MM.1S (cell line): Measurements from ENCODE around the gene SRRM2.

Source experiments
- DNase-seq: peaks from one replicate; pipeline ENCODE4 v3.0.0-alpha.2; 2015
- H2AFZ ChIP-seq: fragments of 300-600 bp; sonication (generic); 2 replicates; pipeline ENCODE4 v1.6.0; 2016; ENCODE audit warnings: antibody characterized with exemption, low read length
- H3F3A ChIP-seq: fragments of 300-600 bp; sonication (generic); 2 replicates; pipeline ENCODE4 v1.6.1; 2016; ENCODE audit warnings: mild to moderate bottlenecking, antibody characterized with exemption, low read length, moderate library complexity, mixed read lengths; ENCODE audit not compliant: insufficient read depth
- H3K27ac ChIP-seq: fragments of 300-600 bp; sonication (generic); 2 replicates; pipeline ENCODE4 v1.5.1; 2016; ENCODE audit warnings: mild to moderate bottlenecking, low read length
- H3K27me3 ChIP-seq: fragments of 300-600 bp; sonication (generic); replicated peaks from 2 replicates; pipeline ENCODE4 v1.6.0; 2016; ENCODE audit warnings: low read length; ENCODE audit not compliant: insufficient read depth
- H3K36me3 ChIP-seq: fragments of 300-600 bp; sonication (generic); replicated peaks from 2 replicates; pipeline ENCODE4 v1.6.1; 2016; ENCODE audit warnings: mild to moderate bottlenecking, low read length, mixed read lengths; ENCODE audit not compliant: insufficient read depth
- H3K4me1 ChIP-seq: fragments of 300-600 bp; sonication (generic); 2 replicates; pipeline ENCODE4 v1.6.1; 2016; ENCODE audit warnings: low read length, mixed read lengths
- H3K4me2 ChIP-seq: fragments of 300-600 bp; sonication (generic); 2 replicates; pipeline ENCODE4 v1.6.0; 2016; ENCODE audit warnings: low read depth, low read length
- H3K4me3 ChIP-seq: fragments of 300-600 bp; sonication (generic); 2 replicates; pipeline ENCODE4 v1.5.1; 2016; ENCODE audit warnings: low read length, mixed read lengths
- H3K79me2 ChIP-seq: fragments of 300-600 bp; sonication (generic); 2 replicates; pipeline ENCODE4 v1.6.1; 2016; ENCODE audit warnings: mixed run types, low read length, mixed read lengths
- H3K9ac ChIP-seq: fragments of 300-600 bp; sonication (generic); 2 replicates; pipeline ENCODE4 v1.6.1; 2016; ENCODE audit warnings: low read length, mixed read lengths
- H3K9me2 ChIP-seq: fragments of 300-600 bp; sonication (generic); replicated peaks from 2 replicates; pipeline ENCODE4 v1.6.1; 2016; ENCODE audit warnings: mild to moderate bottlenecking, low read length, mixed read lengths; ENCODE audit not compliant: insufficient read depth
- H3K9me3 ChIP-seq: fragments of 300-600 bp; sonication (generic); replicated peaks from 2 replicates; pipeline ENCODE4 v1.6.1; 2016; ENCODE audit warnings: mild to moderate bottlenecking, low read length, mixed read lengths; ENCODE audit not compliant: insufficient read depth
- H4K20me1 ChIP-seq: fragments of 300-600 bp; sonication (generic); 2 replicates; pipeline ENCODE4 v1.6.1; 2016; ENCODE audit warnings: mild to moderate bottlenecking, low read length, moderate library complexity, mixed read lengths; ENCODE audit not compliant: insufficient read depth
- EZH2 ChIP-seq: fragments of 300-600 bp; sonication (generic); optimal IDR thresholded peaks from 2 replicates; pipeline ENCODE3; 2017; ENCODE audit warnings: low read depth, mild to moderate bottlenecking, antibody characterized with exemption, low read length, mixed read lengths
- EZH2phosphoT487 ChIP-seq: fragments of 300-600 bp; sonication (generic); IDR thresholded peaks from 2 replicates; pipeline ENCODE4 v1.6.1; 2018; ENCODE audit warnings: antibody characterized with exemption, low read length
- TF ChIP-seq, protein P1 (sequence below): fragments of 300-600 bp; sonication (generic); IDR thresholded peaks from 2 replicates; pipeline ENCODE4 v1.5.1; 2016; ENCODE audit warnings: antibody characterized with exemption, low read length, mixed read lengths

Gene SRRM2

GRCh38 chr16:2749476-2749875, 3.0 kb upstream of the SRRM2 start:
- peaks cover 27% of the 10 kb centered on the region for H3K79me2 ChIP-seq
- no peak for TF ChIP-seq EZH2phosphoT487
- no peak for TF ChIP-seq EZH2
- TF ChIP-seq, protein P1, sequence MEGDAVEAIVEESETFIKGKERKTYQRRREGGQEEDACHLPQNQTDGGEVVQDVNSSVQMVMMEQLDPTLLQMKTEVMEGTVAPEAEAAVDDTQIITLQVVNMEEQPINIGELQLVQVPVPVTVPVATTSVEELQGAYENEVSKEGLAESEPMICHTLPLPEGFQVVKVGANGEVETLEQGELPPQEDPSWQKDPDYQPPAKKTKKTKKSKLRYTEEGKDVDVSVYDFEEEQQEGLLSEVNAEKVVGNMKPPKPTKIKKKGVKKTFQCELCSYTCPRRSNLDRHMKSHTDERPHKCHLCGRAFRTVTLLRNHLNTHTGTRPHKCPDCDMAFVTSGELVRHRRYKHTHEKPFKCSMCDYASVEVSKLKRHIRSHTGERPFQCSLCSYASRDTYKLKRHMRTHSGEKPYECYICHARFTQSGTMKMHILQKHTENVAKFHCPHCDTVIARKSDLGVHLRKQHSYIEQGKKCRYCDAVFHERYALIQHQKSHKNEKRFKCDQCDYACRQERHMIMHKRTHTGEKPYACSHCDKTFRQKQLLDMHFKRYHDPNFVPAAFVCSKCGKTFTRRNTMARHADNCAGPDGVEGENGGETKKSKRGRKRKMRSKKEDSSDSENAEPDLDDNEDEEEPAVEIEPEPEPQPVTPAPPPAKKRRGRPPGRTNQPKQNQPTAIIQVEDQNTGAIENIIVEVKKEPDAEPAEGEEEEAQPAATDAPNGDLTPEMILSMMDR: no peak
- H3K36me3 ChIP-seq: no peaks in the 10 kb centered on the region
- no peak overlapping the region for H3K4me3 ChIP-seq
- 0 out of 2 replicates have a peak, but pooled peaks cover 11% of the 10 kb centered on the region for H3K27me3 ChIP-seq
- no peak for DNase-seq
- H3K4me2 ChIP-seq: no peak overlapping the region
- H3K27ac ChIP-seq: no peak overlapping the region
- no peak overlapping the region for H3K9ac ChIP-seq
- no peak overlapping the region for H2AFZ ChIP-seq
- peaks cover 11% of the 10 kb centered on the region for H4K20me1 ChIP-seq
- peaks cover 14% of the 10 kb centered on the region for H3K4me1 ChIP-seq
- H3K9me3 ChIP-seq: no peaks in the 10 kb centered on the region
- no peaks in the 10 kb centered on the region; the same call in 1 of the 2 replicates for H3F3A ChIP-seq
- no peaks in the 10 kb centered on the region for H3K9me2 ChIP-seq

DNA sequence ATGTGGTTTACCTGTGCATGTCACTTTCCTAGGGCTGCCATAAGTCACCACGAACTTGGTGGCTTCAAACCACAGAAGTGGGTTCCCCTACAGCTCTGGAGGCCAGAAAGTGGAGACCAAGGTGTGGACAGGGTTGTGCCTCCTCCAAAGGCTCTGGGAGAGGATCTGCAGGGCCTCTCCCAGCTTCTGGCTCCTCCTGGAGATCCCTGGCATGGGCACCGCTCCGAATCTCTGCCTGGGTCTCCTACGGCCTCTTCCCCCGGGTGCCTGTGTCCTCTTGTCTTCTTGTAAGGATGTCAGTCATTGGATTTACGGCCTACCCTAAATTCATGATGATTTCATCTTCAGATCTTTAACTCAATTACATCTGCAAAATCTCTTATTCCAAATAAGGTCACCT, 2.5 kb upstream of the SRRM2 start:
- H3K9me3 ChIP-seq: no peaks in the 10 kb centered on the region
- H3K27ac ChIP-seq: no peak overlapping the region
- peaks cover 32% of the 10 kb centered on the region for H3K79me2 ChIP-seq
- no peak overlapping the region for H3K9ac ChIP-seq
- DNase-seq: no peak
- no peaks in the 10 kb centered on the region for H3K9me2 ChIP-seq
- no peaks in the 10 kb centered on the region for H3K36me3 ChIP-seq
- H4K20me1 ChIP-seq: peaks cover 16% of the 10 kb centered on the region
- peaks cover 19% of the 10 kb centered on the region for H3K4me1 ChIP-seq
- H3F3A ChIP-seq: no peaks in the 10 kb centered on the region; the same call in 1 of the 2 replicates
- TF ChIP-seq EZH2phosphoT487: no peak
- TF ChIP-seq EZH2: no peak
- TF ChIP-seq, protein P1: no peak
- no peak overlapping the region for H2AFZ ChIP-seq
- H3K4me3 ChIP-seq: no peak overlapping the region
- H3K27me3 ChIP-seq: 0 out of 2 replicates have a peak, but pooled peaks cover 6% of the 10 kb centered on the region
- no peak overlapping the region for H3K4me2 ChIP-seq

DNA sequence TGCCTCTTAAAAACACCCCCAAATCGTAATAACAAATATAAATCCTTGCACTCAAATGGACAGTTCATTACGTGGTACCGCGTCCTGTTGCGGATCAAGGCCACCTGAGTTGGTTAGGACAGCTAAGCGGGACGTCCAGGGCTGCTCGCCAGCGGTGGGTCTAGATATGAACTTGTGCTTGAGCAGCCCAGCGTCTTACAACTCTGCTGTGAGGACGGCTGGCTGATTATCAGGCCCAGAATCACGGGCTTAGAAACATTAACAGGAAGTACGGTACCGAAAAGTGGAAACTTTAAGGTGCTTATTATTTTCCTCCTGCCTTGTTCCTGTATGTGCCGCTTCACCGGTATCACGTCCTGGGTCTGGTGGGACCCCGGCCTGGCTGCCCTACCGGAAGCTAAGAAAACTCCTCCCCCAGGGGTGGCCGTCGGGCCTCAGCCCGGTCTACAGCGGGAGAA, 832 bp upstream of the SRRM2 start:
- Histone ChIP-seq H3K9me2 (no peaks in the 10 kb centered on the region), H3K27me3 (no peaks in the 10 kb centered on the region), H4K20me1 (peaks cover 33% of the 10 kb centered on the region), H2AFZ (peak overlapping the region; percentile 80), H3K27ac (peak overlapping the region; percentile 95), H3K9me3 (no peaks in the 10 kb centered on the region), H3K79me2 (peaks cover 49% of the 10 kb centered on the region), H3K9ac (peak overlapping the region; percentile 95), H3K4me1 (peaks cover 22% of the 10 kb centered on the region), H3F3A (no peaks in the 10 kb centered on the region; the same call in 1 of the 2 replicates), H3K4me2 (peak overlapping the region; percentile 86), H3K4me3 (peak overlapping the region; percentile 77), H3K36me3 (peaks cover 6% of the 10 kb centered on the region; the same call in 1 of the 2 replicates)
- DNase-seq: no peak
- TF ChIP-seq, protein P1: no peak
- TF ChIP-seq EZH2 (no peak), EZH2phosphoT487 (no peak)
